HG03097 (cell line): ENCODE measurements around the gene SEC14L6.
"Not testable (repeated sequence)": the region's sequence is repeated elsewhere in the genome, so short reads cannot be mapped to it uniquely, and the experiment has no call there.

Source experiments
- ATAC-seq: cut with Tn5 transposase; IDR thresholded peaks from one replicate; pipeline ENCODE4 v1.9.1; 2021; ENCODE audit not compliant: unreplicated experiment, low FRiP score

The SEC14L6 gene

GRCh38 chr22:30546616-30547015 lies at the start of gene SEC14L6:
SEC14L6 (minus strand) TSS chr22:30546741; CDS start chr22:30546682, 59 bp downstream.
- ATAC-seq: no peak

GRCh38 chr22:30596199-30596598 lies 49.7 kb upstream of the SEC14L6 start:
- ATAC-seq: no peak

- ATAC-seq: not testable (repeated sequence)
Observed at GRCh38 chr22:30592360-30592713, 45.8 kb upstream of the SEC14L6 start.

GRCh38 chr22:30591588-30592359 lies 45.2 kb upstream of the SEC14L6 start, which contains the start of gene PES1:
PES1 (minus strand) TSS chr22:30591910; CDS start chr22:30591833, 77 bp downstream.
- peak; percentile 91 for ATAC-seq

- no peak for ATAC-seq
Observed at GRCh38 chr22:30591191-30591587, 44.6 kb upstream of the SEC14L6 start.

GRCh38 chr22:30586414-30586813 lies 39.9 kb upstream of the SEC14L6 start:
- ATAC-seq: no peak

- no peak for ATAC-seq
Observed at GRCh38 chr22:30584441-30584840, 37.9 kb upstream of the SEC14L6 start.

GRCh38 chr22:30582788-30583545 lies 36.4 kb upstream of the SEC14L6 start:
- ATAC-seq: no peak

- ATAC-seq: no peak
Observed at GRCh38 chr22:30582051-30582450, 35.5 kb upstream of the SEC14L6 start.

GRCh38 chr22:30580896-30581295 lies 34.4 kb upstream of the SEC14L6 start:
- no peak for ATAC-seq

- no peak for ATAC-seq
Observed at GRCh38 chr22:30578481-30578880, 31.9 kb upstream of the SEC14L6 start.

GRCh38 chr22:30575859-30576258 lies 29.3 kb upstream of the SEC14L6 start:
- ATAC-seq: no peak

- ATAC-seq: no peak
Observed at GRCh38 chr22:30574997-30575671, 28.6 kb upstream of the SEC14L6 start.

- no peak for ATAC-seq
Observed at GRCh38 chr22:30574095-30574981, 27.8 kb upstream of the SEC14L6 start, which contains the start of gene GAL3ST1. GAL3ST1 (minus strand) TSS chr22:30574665; CDS start chr22:30557392, 17,273 bp downstream.

- ATAC-seq: no peak
Observed at GRCh38 chr22:30573594-30574094, 27.1 kb upstream of the SEC14L6 start.

GRCh38 chr22:30572840-30573593 lies 26.5 kb upstream of the SEC14L6 start:
- no peak for ATAC-seq

GRCh38 chr22:30572210-30572609 lies 25.7 kb upstream of the SEC14L6 start:
- ATAC-seq: no peak

GRCh38 chr22:30569674-30570202 lies 23.2 kb upstream of the SEC14L6 start:
- no peak for ATAC-seq
